HL-60 (cell line): ENCODE results near the gene AKAP13.

Source experiments
- DNase-seq, 2 experiments: peaks; one replicate each; pipeline ENCODE4 v3.0.0-alpha.2; 2010 to 2020; ENCODE audit warnings: low read depth in 1 of 2, low spot score in 1 of 2
- H3K27ac ChIP-seq: fragments of 250-450 bp; sonication (Bioruptor Pico); replicated peaks from 2 replicates; pipeline ENCODE4 v1.5.1; 2020; ENCODE audit warnings: mild to moderate bottlenecking, moderate library complexity
- H3K27me3 ChIP-seq: fragments of 250-450 bp; sonication (Bioruptor Pico); 2 replicates; pipeline ENCODE4 v1.5.1; 2021; ENCODE audit warnings: mild to moderate bottlenecking, moderate library complexity; ENCODE audit not compliant: insufficient read depth, poor library complexity, severe bottlenecking
- H3K4me3 ChIP-seq: replicated peaks from 2 replicates; pipeline ENCODE4 v1.5.1; 2011; ENCODE audit warnings: mild to moderate bottlenecking, control low read depth, low read length; ENCODE audit not compliant: insufficient read depth
- CTCF ChIP-seq: IDR thresholded peaks from one replicate; pipeline ENCODE4 v1.5.1; 2011; ENCODE audit warnings: low read length, control low read depth, inconsistent platforms; ENCODE audit not compliant: insufficient read depth
- GABPA ChIP-seq: IDR thresholded peaks from 2 replicates; pipeline ENCODE4 v1.6.1; 2012; ENCODE audit warnings: low read depth
- POLR2AphosphoS5 ChIP-seq: IDR thresholded peaks from 2 replicates; pipeline ENCODE4 v1.6.1; 2012; ENCODE audit warnings: low read depth
- SPI1 ChIP-seq: IDR thresholded peaks from 2 replicates; pipeline ENCODE4 v1.6.1; 2012; ENCODE audit warnings: low read depth, mild to moderate bottlenecking, borderline replicate concordance
- TF ChIP-seq, protein P1 (sequence below): IDR thresholded peaks from 2 replicates; pipeline ENCODE4 v1.6.1; 2012; ENCODE audit warnings: low read depth; ENCODE audit not compliant: insufficient replicate concordance

Gene AKAP13

DNA sequence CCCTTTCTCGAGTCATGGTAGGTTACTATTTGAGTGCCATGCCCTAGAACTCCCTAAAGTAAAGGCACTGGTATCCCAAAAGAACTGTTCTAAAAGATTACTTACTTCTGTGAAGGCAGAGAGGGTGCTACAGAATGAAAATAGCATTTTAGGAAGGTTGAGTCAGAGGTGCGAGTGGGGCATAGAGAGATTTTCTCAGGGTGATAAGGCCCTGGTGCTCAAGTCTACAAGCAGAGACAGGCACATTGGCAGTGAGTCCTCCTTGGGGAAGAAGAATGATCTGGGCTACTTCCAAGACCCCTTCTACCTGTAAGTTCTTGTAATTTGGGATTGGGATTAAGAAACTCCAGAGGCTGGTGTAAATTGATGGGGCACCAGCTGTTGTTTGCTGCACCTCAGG is 96.7 kb downstream of the AKAP13 start:
- Histone ChIP-seq H3K27me3 (no peaks in the 10 kb centered on the region), H3K27ac (no peak overlapping the region), H3K4me3 (no peak overlapping the region)
- TF ChIP-seq SPI1 (no peak), POLR2AphosphoS5 (no peak), GABPA (no peak), CTCF (no peak)
- TF ChIP-seq, protein P1, sequence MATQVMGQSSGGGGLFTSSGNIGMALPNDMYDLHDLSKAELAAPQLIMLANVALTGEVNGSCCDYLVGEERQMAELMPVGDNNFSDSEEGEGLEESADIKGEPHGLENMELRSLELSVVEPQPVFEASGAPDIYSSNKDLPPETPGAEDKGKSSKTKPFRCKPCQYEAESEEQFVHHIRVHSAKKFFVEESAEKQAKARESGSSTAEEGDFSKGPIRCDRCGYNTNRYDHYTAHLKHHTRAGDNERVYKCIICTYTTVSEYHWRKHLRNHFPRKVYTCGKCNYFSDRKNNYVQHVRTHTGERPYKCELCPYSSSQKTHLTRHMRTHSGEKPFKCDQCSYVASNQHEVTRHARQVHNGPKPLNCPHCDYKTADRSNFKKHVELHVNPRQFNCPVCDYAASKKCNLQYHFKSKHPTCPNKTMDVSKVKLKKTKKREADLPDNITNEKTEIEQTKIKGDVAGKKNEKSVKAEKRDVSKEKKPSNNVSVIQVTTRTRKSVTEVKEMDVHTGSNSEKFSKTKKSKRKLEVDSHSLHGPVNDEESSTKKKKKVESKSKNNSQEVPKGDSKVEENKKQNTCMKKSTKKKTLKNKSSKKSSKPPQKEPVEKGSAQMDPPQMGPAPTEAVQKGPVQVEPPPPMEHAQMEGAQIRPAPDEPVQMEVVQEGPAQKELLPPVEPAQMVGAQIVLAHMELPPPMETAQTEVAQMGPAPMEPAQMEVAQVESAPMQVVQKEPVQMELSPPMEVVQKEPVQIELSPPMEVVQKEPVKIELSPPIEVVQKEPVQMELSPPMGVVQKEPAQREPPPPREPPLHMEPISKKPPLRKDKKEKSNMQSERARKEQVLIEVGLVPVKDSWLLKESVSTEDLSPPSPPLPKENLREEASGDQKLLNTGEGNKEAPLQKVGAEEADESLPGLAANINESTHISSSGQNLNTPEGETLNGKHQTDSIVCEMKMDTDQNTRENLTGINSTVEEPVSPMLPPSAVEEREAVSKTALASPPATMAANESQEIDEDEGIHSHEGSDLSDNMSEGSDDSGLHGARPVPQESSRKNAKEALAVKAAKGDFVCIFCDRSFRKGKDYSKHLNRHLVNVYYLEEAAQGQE = no peak
- DNase-seq = no peak

DNA sequence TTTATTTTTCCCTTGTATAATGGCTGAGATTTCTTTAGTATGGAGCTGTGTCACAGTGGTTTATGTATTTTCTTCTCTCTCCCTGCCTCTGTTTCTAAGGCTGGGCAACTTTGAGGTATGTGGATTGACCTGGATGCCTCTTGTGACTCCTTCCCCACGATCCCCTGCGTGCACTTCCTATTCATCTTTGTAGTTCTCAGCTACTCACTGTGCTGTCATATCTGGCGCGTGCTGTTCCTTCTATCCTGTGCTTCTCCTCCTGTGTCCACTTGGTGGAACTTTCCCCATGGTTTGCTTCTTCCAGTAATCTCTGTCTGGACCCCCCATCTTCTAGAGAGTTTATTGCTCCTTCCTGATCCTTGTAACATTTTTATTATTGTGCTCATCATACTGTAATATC is 97.3 kb downstream of the AKAP13 start:
- DNase-seq = peak in 1 of 2 experiments; percentile 38
- H3K27me3 ChIP-seq = no peaks in the 10 kb centered on the region
- H3K27ac ChIP-seq = no peak overlapping the region
- no peak for TF ChIP-seq GABPA
- TF ChIP-seq CTCF = no peak
- TF ChIP-seq, protein P1 = no peak
- no peak for TF ChIP-seq POLR2AphosphoS5
- TF ChIP-seq SPI1 = no peak
- no peak overlapping the region for H3K4me3 ChIP-seq

GRCh38 chr15:85479071-85479647 is 98.8 kb downstream of the AKAP13 start:
- Histone ChIP-seq H3K27me3 (no peaks in the 10 kb centered on the region), H3K4me3 (no peak overlapping the region), H3K27ac (no peak overlapping the region)
- TF ChIP-seq POLR2AphosphoS5 = no peak
- no peak for TF ChIP-seq CTCF
- no peak for TF ChIP-seq SPI1
- TF ChIP-seq, protein P1 = no peak
- TF ChIP-seq GABPA = no peak
- no peak for DNase-seq
